Activated T-cell treated with anti-CD3 and anti-CD28 coated beads for 1 hour (primary cell): ENCODE data around the gene ADTRP.

Experiments used
- DNase-seq: peaks from one replicate; pipeline ENCODE4 v3.0.0-alpha.2; 2020; ENCODE audit warnings: low read depth

The ADTRP gene

GRCh38 chr6:11755725-11756124, 22.9 kb downstream of the ADTRP start:
- no peak for DNase-seq

- DNase-seq: no peak
Measured at GRCh38 chr6:11754625-11755271, 23.9 kb downstream of the ADTRP start.

GRCh38 chr6:11753798-11754197, 24.8 kb downstream of the ADTRP start:
- no peak for DNase-seq

GRCh38 chr6:11752360-11752759, 26.2 kb downstream of the ADTRP start:
- DNase-seq: no peak

GRCh38 chr6:11750682-11751081, 27.9 kb downstream of the ADTRP start:
- no peak for DNase-seq

GRCh38 chr6:11748591-11749210, 29.9 kb downstream of the ADTRP start:
- DNase-seq: no peak

- DNase-seq: no peak
Measured at GRCh38 chr6:11747021-11747420, 31.6 kb downstream of the ADTRP start.

- DNase-seq: no peak
Measured at GRCh38 chr6:11744753-11745152, 33.9 kb downstream of the ADTRP start.

GRCh38 chr6:11744101-11744500, 34.5 kb downstream of the ADTRP start:
- no peak for DNase-seq

GRCh38 chr6:11740875-11741274, 37.7 kb downstream of the ADTRP start:
- DNase-seq: no peak

GRCh38 chr6:11738661-11739375, 39.8 kb downstream of the ADTRP start:
- DNase-seq: no peak

- no peak for DNase-seq
Measured at GRCh38 chr6:11738234-11738633, 40.4 kb downstream of the ADTRP start.

GRCh38 chr6:11736601-11737000, 42.0 kb downstream of the ADTRP start:
- no peak for DNase-seq

GRCh38 chr6:11734861-11735613, 43.6 kb downstream of the ADTRP start:
- DNase-seq: no peak

GRCh38 chr6:11732036-11732631, 46.5 kb downstream of the ADTRP start:
- DNase-seq: no peak

- DNase-seq: no peak
Measured at GRCh38 chr6:11731423-11731822, 47.2 kb downstream of the ADTRP start.

GRCh38 chr6:11730641-11731040, 48.0 kb downstream of the ADTRP start:
- no peak for DNase-seq

GRCh38 chr6:11729076-11729475, 49.5 kb downstream of the ADTRP start:
- DNase-seq: no peak

GRCh38 chr6:11727998-11728961, 50.3 kb downstream of the ADTRP start:
- DNase-seq: no peak

GRCh38 chr6:11727346-11727997, 51.1 kb downstream of the ADTRP start:
- no peak for DNase-seq

- no peak for DNase-seq
Measured at GRCh38 chr6:11724286-11724685, 54.3 kb downstream of the ADTRP start.
